Stimulated activated naive CD4-positive, alpha-beta T cell (primary cell): ENCODE measurements around the gene PAEP.

ENCODE experiments used
- DNase-seq, 6 experiments: peaks; one replicate each; lab custom pipeline; 2025; lab: John Stamatoyannopoulos, UW

The PAEP gene

GRCh38 chr9:135601988-135602387, 40.4 kb downstream of the PAEP start:
- no peak for DNase-seq

GRCh38 chr9:135602789-135603481, 41.4 kb downstream of the PAEP start:
- peak in 4 of 6 experiments; percentile 12 to 39 (median 31) for DNase-seq

- no peak for DNase-seq
Measured at GRCh38 chr9:135604437-135605237, 43.1 kb downstream of the PAEP start.

GRCh38 chr9:135605238-135605781, 43.8 kb downstream of the PAEP start:
- no peak for DNase-seq

GRCh38 chr9:135606885-135607259, 45.3 kb downstream of the PAEP start:
- DNase-seq = no peak

DNA sequence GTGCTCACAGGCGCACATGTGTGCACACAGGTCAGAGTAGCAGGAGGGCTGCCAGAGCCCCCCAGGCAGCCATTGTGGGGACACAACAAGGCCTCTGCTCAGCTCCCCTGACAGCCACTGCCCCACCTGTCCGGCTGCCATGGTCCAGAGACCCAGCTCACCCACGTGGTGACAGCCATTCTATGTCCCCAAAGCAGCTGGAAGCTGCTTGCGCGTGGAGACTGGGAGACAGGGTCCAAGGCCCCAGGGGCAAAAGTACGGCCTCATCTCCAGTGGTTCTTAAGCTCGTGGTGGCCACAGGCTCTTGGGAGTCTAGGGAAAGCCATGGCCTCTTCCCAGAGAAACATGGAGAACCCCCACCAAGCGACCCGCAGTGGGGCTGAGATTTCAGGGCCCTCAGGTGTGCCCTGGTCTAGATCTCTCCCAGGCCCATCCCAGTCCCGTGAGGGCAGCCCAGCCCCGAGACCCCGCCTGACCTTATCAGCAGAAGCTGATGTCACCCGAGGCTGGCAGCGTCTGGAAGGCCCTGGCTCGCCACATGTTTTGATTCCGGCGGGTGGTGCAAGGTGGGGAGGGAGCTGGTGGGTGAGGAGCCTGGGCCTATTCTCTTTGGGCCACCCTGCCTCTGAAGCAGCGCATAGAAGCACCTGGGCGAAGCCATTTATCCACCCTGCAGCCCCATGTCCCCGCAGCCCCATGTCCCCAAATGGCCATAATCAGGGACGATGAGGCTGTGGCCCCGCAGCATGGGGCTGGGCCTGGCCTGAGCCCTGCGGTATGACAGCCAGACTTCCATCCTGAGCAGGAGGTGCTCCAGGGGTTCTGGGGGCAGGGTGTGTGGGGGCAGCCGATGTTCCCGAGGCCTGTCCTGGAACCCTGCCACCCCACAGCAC, 46.1 kb downstream of the PAEP start:
- DNase-seq = no peak

DNA sequence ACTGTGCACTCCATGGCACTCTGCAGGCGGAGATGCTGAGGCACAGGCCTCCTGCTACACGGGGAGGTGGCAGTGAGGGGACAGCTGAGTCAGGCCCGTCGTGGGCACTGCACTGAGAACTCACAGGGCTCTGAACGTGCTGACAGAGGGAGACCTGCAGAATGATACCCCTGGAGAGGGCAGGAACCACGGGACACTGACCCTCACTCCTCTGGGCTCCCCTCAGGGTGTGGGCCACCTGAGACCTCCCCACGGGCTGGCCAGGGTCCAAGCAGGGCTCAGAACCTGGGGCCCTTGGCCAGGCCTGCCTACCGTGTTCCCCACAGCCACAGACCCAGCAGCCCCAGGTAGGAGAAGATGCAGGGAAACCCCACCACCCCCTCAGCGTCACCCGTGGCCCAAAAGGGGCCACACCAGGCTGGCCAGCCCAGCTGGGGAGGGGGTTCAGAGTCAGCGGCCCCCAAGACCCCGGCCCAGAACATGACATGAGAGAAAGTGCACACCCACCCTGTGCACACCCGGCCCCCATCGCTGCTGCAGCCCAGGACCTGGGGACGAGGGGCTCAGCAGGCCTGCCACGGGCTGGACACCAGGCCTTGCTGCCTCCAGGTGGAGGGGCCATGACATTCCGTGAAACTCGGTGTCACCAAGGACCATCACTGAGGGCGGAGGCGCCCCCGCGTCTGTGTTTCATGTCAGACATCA, 46.9 kb downstream of the PAEP start:
- no peak for DNase-seq

DNA sequence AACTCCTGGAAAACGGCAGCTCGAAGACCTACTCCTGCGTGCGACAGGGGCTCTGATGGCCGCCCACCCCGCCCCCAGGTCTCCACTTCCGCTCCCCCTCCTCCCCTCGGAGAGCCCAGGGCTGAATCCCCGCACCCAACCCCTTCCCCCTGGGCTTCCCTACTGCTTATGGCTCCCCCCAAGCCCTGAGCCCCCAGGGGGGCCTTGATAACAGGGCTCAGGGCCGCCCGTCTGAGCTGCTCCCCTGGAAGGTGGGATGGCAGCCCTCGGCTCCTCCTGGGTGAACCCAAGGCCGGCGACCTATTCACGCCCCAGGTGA, 47.4 kb downstream of the PAEP start:
- no peak for DNase-seq

DNA sequence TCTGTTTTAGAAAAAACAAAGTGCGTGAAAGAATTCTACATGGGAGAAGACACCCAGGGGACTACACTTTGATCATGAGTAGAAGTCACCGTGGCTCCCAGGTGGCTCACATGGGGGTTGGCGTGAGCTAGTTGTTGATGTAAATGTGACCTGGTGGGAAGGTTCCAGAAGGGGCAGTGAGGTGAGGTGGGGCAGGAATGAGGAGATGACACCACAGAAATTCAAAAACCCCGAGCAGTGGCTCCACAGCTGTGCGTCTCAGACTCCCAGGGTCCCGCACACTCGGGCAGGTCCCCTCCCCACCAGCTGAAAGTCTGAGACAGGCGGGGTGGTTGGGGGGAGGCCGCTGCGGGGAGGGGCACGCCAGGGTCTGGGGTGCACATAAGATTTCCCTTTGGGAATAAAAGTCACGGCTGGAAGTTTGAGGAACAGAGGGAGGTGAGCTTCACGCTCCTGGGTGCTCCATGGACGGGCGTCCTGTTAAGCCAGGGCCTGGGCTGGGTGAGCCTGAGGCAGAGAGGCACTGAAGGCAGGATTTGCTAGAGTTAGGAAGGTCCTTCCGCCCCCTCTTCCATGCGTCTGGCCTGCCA, 47.9 kb downstream of the PAEP start:
- no peak for DNase-seq

- no peak for DNase-seq
Measured at GRCh38 chr9:135610290-135611141, 49.0 kb downstream of the PAEP start.

DNA sequence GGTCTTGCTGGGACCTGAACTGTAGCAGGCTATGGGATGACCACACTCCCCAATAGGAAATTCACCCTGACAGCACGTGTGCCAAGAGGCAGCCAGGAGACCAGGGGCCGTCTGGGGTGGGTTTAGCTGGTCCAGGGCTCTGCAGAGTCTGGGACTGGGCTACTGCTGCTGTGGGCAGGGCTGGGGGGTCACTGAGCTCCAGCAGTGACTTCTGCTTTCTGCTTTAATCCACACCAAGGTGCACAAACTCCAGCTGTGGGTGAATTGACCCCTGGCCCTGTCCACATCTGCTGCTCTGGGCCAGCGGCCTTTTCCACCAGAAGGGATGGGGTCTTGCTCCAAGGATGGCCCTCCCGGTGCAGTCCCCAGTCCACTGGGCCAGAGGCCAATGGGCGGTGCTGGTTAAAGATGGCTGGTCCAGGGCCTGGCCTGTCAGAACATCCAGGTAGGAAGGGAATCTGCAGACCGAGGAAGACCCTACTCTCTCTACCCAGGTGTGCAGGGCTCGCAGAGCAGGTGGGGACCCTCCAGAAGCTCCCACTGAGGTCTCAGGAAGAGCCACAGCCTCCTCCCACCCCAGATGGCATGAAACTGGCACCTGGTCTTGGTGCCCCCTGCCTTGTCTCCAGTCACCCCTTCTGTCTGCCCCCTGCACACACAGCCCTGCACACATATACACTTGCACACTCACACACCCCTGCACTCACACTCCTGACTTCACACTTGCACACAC, 49.8 kb downstream of the PAEP start:
- DNase-seq = no peak

GRCh38 chr9:135611875-135612209, 50.3 kb downstream of the PAEP start:
- no peak for DNase-seq

- DNase-seq = no peak
Measured at GRCh38 chr9:135612437-135612836, 50.9 kb downstream of the PAEP start.

- no peak for DNase-seq
Measured at GRCh38 chr9:135612981-135613910, 51.7 kb downstream of the PAEP start.

- no peak for DNase-seq
Measured at GRCh38 chr9:135613946-135614805, 52.6 kb downstream of the PAEP start.

- DNase-seq = no peak
Measured at GRCh38 chr9:135614821-135615665, 53.5 kb downstream of the PAEP start.
